ENCODE data around the gene PPP1R11. TPM values are rescaled to one million over a fixed set of nuclear protein-coding genes. Genes with fewer than 3 reads are reported as not detected.

The PPP1R11 gene
- total and polyA plus RNA-seq, 9 of the 15 experiments (the other 6 are each of a cell fraction or from before 2014, with no cell fraction given), result 17.8 to 94.8 (median 44.6) TPM

DNA sequence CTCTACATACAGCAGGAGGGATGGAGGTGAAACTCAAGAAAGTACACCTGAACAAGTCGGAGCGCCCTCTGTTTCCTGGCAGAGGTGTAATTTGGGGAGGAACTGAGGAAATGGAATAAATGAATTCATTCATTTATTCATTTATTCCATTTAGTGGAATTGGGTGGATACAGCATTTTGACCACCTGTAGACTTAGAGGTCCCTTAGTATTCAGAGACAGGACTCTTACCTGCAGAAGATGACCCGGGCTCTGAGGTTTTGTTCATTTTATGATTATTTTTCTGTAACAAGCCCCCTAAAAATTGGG, 36.8 kb downstream of the PPP1R11 start:
- Histone ChIP-seq H2AFZ (ENCODE audit: low read depth, low read length) (peak overlapping the region; percentile 98), H3K4me2 (ENCODE audit: insufficient read depth, low read length) (no peak overlapping the region)

More for the DNA sequence above, 36.8 kb downstream of the PPP1R11 start:
- Histone ChIP-seq H3K4me3 (no peak overlapping the region), H3K4me1 (replicated peaks in 1 of 2; ENCODE audit: control insufficient read depth in 2 of 2, insufficient read depth in 2 of 2, low read length in 2 of 2) (peaks cover 22 to 28% of the 10 kb centered on the region in 2 experiments), H3K36me3 (ENCODE audit: control insufficient read depth, insufficient read depth, low read length) (no peaks in the 10 kb centered on the region), H3K9me1 (ENCODE audit: control insufficient read depth, insufficient read depth, low read length) (no peaks in the 10 kb centered on the region), H3K9me3 (replicated peaks; ENCODE audit: control insufficient read depth, insufficient read depth, low read depth, low read length) (no peaks in the 10 kb centered on the region), H3K27ac (ENCODE audit: extremely low read depth, low read depth, low read length) (no peak overlapping the region), H4K20me1 (replicated peaks; ENCODE audit: control insufficient read depth, insufficient read depth, low read length) (no peaks in the 10 kb centered on the region), H3K27me3 (ENCODE audit: control insufficient read depth in 2 of 2, insufficient read depth in 2 of 2, low read length in 2 of 2) (peaks cover 17 to 31% of the 10 kb centered on the region in 2 experiments), H3K79me2 (ENCODE audit: control insufficient read depth, insufficient read depth, low read length) (no peaks in the 10 kb centered on the region), H3K9ac (ENCODE audit: insufficient read depth in 1 of 2, low read depth in 2 of 2, low read length in 2 of 2) (peak overlapping the region in 1 of 2 experiments; percentile 80; a peak in 1 of 4 replicates)
- ChIA-PET POLR2A (interaction anchor here (0.7 to 1.3 kb wide), 5 partner anchors 22 to 139 kb away, joined by 3 to 5 read pairs (median 3); partner anchors contain the start of genes POLR1H and PPP1R11), CTCF (ENCODE audit: low intra/inter-chr PET ratio) (interaction anchor here (0.9 to 4.2 kb wide), 3 partner anchors 27 to 67 kb away, joined by 4 to 66 read pairs (median 14); no protein-coding TSS in a partner anchor)
- no TSS peak for BruUV-seq (replicated peaks)
- in situ Hi-C loops (cut with MboI) (no loop called here), intact Hi-C loops (cut with micrococcal nuclease) (loop anchor here (1.0 to 10.0 kb wide), 5 partner anchors 27 to 293 kb away; partner anchors contain the start of gene PPP1R11)
- no peak for TF ChIP-seq HDAC8 (tag; IDR thresholded peaks at IDR 0.05)
- TF ChIP-seq, protein P1, sequence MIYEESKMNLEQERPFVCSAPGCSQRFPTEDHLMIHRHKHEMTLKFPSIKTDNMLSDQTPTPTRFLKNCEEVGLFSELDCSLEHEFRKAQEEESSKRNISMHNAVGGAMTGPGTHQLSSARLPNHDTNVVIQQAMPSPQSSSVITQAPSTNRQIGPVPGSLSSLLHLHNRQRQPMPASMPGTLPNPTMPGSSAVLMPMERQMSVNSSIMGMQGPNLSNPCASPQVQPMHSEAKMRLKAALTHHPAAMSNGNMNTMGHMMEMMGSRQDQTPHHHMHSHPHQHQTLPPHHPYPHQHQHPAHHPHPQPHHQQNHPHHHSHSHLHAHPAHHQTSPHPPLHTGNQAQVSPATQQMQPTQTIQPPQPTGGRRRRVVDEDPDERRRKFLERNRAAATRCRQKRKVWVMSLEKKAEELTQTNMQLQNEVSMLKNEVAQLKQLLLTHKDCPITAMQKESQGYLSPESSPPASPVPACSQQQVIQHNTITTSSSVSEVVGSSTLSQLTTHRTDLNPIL (CRISPR knock-in tag; IDR thresholded peaks at IDR 0.05), result no peak
- TF ChIP-seq, protein P2, sequence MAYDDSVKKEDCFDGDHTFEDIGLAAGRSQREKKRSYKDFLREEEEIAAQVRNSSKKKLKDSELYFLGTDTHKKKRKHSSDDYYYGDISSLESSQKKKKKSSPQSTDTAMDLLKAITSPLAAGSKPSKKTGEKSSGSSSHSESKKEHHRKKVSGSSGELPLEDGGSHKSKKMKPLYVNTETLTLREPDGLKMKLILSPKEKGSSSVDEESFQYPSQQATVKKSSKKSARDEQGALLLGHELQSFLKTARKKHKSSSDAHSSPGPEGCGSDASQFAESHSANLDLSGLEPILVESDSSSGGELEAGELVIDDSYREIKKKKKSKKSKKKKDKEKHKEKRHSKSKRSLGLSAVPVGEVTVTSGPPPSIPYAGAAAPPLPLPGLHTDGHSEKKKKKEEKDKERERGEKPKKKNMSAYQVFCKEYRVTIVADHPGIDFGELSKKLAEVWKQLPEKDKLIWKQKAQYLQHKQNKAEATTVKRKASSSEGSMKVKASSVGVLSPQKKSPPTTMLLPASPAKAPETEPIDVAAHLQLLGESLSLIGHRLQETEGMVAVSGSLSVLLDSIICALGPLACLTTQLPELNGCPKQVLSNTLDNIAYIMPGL (CRISPR knock-in tag; IDR thresholded peaks at IDR 0.05), result no peak
- no peak for TF ChIP-seq SAP30 (IDR thresholded peaks at IDR 0.05; ENCODE audit: borderline replicate concordance, insufficient read depth, low read depth, low read length, poor library complexity, severe bottlenecking)
- no peak for TF ChIP-seq HDGF (IDR thresholded peaks at IDR 0.05)
- no peak for TF ChIP-seq MBD2 (IDR thresholded peaks at IDR 0.05; ENCODE audit: borderline replicate concordance, low read depth)
- no peak for TF ChIP-seq KDM5B (IDR thresholded peaks at IDR 0.05; ENCODE audit: insufficient replicate concordance, low read depth, low read length)
- no peak for TF ChIP-seq HDAC1 (IDR thresholded peaks at IDR 0.05)
- TF ChIP-seq SIN3A (IDR thresholded peaks at IDR 0.05; ENCODE audit: borderline replicate concordance in 2 of 2, control insufficient read depth in 1 of 2, low read depth in 2 of 2, low read length in 2 of 2), result no peak
- no peak for TF ChIP-seq WHSC1 (IDR thresholded peaks at IDR 0.05; ENCODE audit: low read length)
- no peak for TF ChIP-seq SMAD1 (IDR thresholded peaks at IDR 0.05; ENCODE audit: low read depth, low read length, partially characterized antibody)
- 11% methylated on average over 3 of the region's 3 CpGs for WGBS (ENCODE audit: insufficient coverage, low coverage, missing lambda C conversion rate)
- ATAC-seq, result no peak
- no peak for DNase-seq (ENCODE audit: extremely low read depth in 1 of 4, low spot score in 3 of 4)
- FAIRE-seq, result no peak
